ENCODE results near the gene TPST1.

TPST1 gene

GRCh38 chr7:66255534-66256100 is 50.5 kb downstream of the TPST1 start:
- Histone ChIP-seq H3K4me2 (ENCODE audit: low read length) (no peak overlapping the region), H3K27ac (ENCODE audit: low read length) (no peak overlapping the region), H4K20me1 (ENCODE audit: insufficient read depth, low read length) (no peaks in the 10 kb centered on the region), H3K36me3 (replicated peaks; ENCODE audit: low read depth, low read length) (no peaks in the 10 kb centered on the region), H3K4me1 (ENCODE audit: low read length) (no peaks in the 10 kb centered on the region), H3K9me3 (ENCODE audit: insufficient read depth, low read length) (no peaks in the 10 kb centered on the region), H2AFZ (ENCODE audit: low read depth, low read length) (no peak overlapping the region), H3K4me3 (ENCODE audit: low read length) (no peak overlapping the region), H3K27me3 (ENCODE audit: low read depth, low read length) (no peaks in the 10 kb centered on the region), H3K9ac (ENCODE audit: low read length) (no peak overlapping the region), H3K79me2 (ENCODE audit: low read length) (no peaks in the 10 kb centered on the region)
- TF ChIP-seq EZH2phosphoT487 (IDR thresholded peaks at IDR 0.05; ENCODE audit: low read depth), result no peak
- TF ChIP-seq CTCF (IDR thresholded peaks at IDR 0.05; ENCODE audit: low read depth, low read length), result no peak

- TF ChIP-seq CTCF (IDR thresholded peaks at IDR 0.05; ENCODE audit: low read depth, low read length) (no peak), EZH2phosphoT487 (IDR thresholded peaks at IDR 0.05; ENCODE audit: low read depth) (no peak)
- Histone ChIP-seq H3K4me1 (ENCODE audit: low read length) (no peaks in the 10 kb centered on the region), H4K20me1 (ENCODE audit: insufficient read depth, low read length) (no peaks in the 10 kb centered on the region), H3K79me2 (ENCODE audit: low read length) (no peaks in the 10 kb centered on the region), H3K9me3 (ENCODE audit: insufficient read depth, low read length) (no peaks in the 10 kb centered on the region), H3K36me3 (replicated peaks; ENCODE audit: low read depth, low read length) (no peaks in the 10 kb centered on the region), H3K27ac (ENCODE audit: low read length) (no peak overlapping the region), H2AFZ (ENCODE audit: low read depth, low read length) (no peak overlapping the region), H3K9ac (ENCODE audit: low read length) (no peak overlapping the region), H3K27me3 (ENCODE audit: low read depth, low read length) (no peaks in the 10 kb centered on the region), H3K4me3 (ENCODE audit: low read length) (no peak overlapping the region), H3K4me2 (ENCODE audit: low read length) (no peak overlapping the region)
These were observed 51.1 kb downstream of the TPST1 start for GRCh38 chr7:66256281-66256680.

GRCh38 chr7:66257481-66257880 is 52.3 kb downstream of the TPST1 start:
- Histone ChIP-seq H3K27me3 (ENCODE audit: low read depth, low read length) (no peaks in the 10 kb centered on the region), H3K4me3 (ENCODE audit: low read length) (no peak overlapping the region), H3K27ac (ENCODE audit: low read length) (no peak overlapping the region), H3K36me3 (replicated peaks; ENCODE audit: low read depth, low read length) (no peaks in the 10 kb centered on the region), H2AFZ (ENCODE audit: low read depth, low read length) (no peak overlapping the region), H3K9ac (ENCODE audit: low read length) (no peak overlapping the region), H3K4me1 (ENCODE audit: low read length) (no peaks in the 10 kb centered on the region), H3K9me3 (ENCODE audit: insufficient read depth, low read length) (no peaks in the 10 kb centered on the region), H3K4me2 (ENCODE audit: low read length) (no peak overlapping the region), H3K79me2 (ENCODE audit: low read length) (no peaks in the 10 kb centered on the region), H4K20me1 (ENCODE audit: insufficient read depth, low read length) (no peaks in the 10 kb centered on the region)
- TF ChIP-seq EZH2phosphoT487 (IDR thresholded peaks at IDR 0.05; ENCODE audit: low read depth) (no peak), CTCF (IDR thresholded peaks at IDR 0.05; ENCODE audit: low read depth, low read length) (no peak)

GRCh38 chr7:66258409-66258808 is 53.3 kb downstream of the TPST1 start:
- Histone ChIP-seq H3K4me1 (ENCODE audit: low read length) (no peaks in the 10 kb centered on the region), H3K4me2 (ENCODE audit: low read length) (no peak overlapping the region), H3K79me2 (ENCODE audit: low read length) (no peaks in the 10 kb centered on the region), H3K27ac (ENCODE audit: low read length) (no peak overlapping the region), H3K9me3 (ENCODE audit: insufficient read depth, low read length) (no peaks in the 10 kb centered on the region), H2AFZ (ENCODE audit: low read depth, low read length) (no peak overlapping the region), H3K4me3 (ENCODE audit: low read length) (no peak overlapping the region), H3K36me3 (replicated peaks; ENCODE audit: low read depth, low read length) (no peaks in the 10 kb centered on the region), H3K9ac (ENCODE audit: low read length) (no peak overlapping the region), H4K20me1 (ENCODE audit: insufficient read depth, low read length) (no peaks in the 10 kb centered on the region), H3K27me3 (ENCODE audit: low read depth, low read length) (no peaks in the 10 kb centered on the region)
- TF ChIP-seq EZH2phosphoT487 (IDR thresholded peaks at IDR 0.05; ENCODE audit: low read depth), result no peak
- TF ChIP-seq CTCF (IDR thresholded peaks at IDR 0.05; ENCODE audit: low read depth, low read length), result no peak
